SK-N-SH (cell line): Measurements from ENCODE around the gene FAM53A. TPM values are rescaled to one million over a fixed set of nuclear protein-coding genes. Genes with fewer than 3 reads are reported as not detected.

ENCODE experiments used
- CTCF ChIA-PET: fragments of 300-600, 350-600 bp; formaldehyde crosslinking; extraction: SDS; loops from one replicate; lab custom pipeline; 2021; lab: Yijun Ruan, JAX
- POLR2A ChIA-PET: fragments of 350-600 bp; sonication (Branson Sonifier 250); formaldehyde crosslinking; extraction: SDS; loops from one replicate; lab custom pipeline; 2020; ENCODE audit warnings: antibody characterized with exemption, inconsistent platforms; lab: Yijun Ruan, JAX
- DNase-seq: peaks from one replicate; pipeline ENCODE4 v3.0.0; 2012
- H2AFZ ChIP-seq: fragments of 200-600 bp; sonication (generic); 2 replicates; pipeline ENCODE4 v1.8.1; 2016; ENCODE audit warnings: antibody characterized with exemption, mild to moderate bottlenecking, low read depth
- H3F3A ChIP-seq: fragments of 200-600 bp; sonication (generic); replicated peaks from 2 replicates; pipeline ENCODE3; 2016; ENCODE audit warnings: antibody characterized with exemption, mild to moderate bottlenecking; ENCODE audit not compliant: insufficient read depth
- H3K27ac ChIP-seq, 2 experiments: fragments of 200-500 bp in 1 of 2; fragments of 200-600 bp in 1 of 2; sonication (Bioruptor generic) in 1 of 2; sonication (generic), shearing (Covaris generic) in 1 of 2; 2 replicates each; pipeline versions ENCODE4 v1.5.1 to v1.6.1; 2014 to 2016; ENCODE audit warnings: low read depth in 2 of 2, inconsistent platforms in 1 of 2, low read length in 1 of 2, mild to moderate bottlenecking in 1 of 2, mixed read lengths in 1 of 2
- H3K27me3 ChIP-seq: fragments of 200-600 bp; sonication (generic), shearing (Covaris generic); 2 replicates; pipeline ENCODE4 v1.6.1; 2016; ENCODE audit warnings: mixed run types; ENCODE audit not compliant: insufficient read depth
- H3K36me3 ChIP-seq, 2 experiments: fragments of 200-500 bp in 1 of 2; fragments of 200-600 bp in 1 of 2; sonication (Bioruptor generic) in 1 of 2; sonication (generic) in 1 of 2; replicated peaks in 1 of 2; 2 replicates each; pipeline versions ENCODE3 to v1.5.1; 2014 to 2016; ENCODE audit warnings: low read length in 1 of 2, mild to moderate bottlenecking in 1 of 2; ENCODE audit not compliant: insufficient read depth in 2 of 2, control insufficient read depth in 1 of 2
- H3K4me1 ChIP-seq, 2 experiments: fragments of 200-500 bp in 1 of 2; fragments of 200-600 bp in 1 of 2; sonication (Bioruptor generic) in 1 of 2; sonication (generic), shearing (Covaris generic) in 1 of 2; 2 replicates each; pipeline versions ENCODE4 v1.5.1 to v1.6.1; 2014 to 2016; ENCODE audit warnings: low read depth in 1 of 2, low read length in 1 of 2, mixed run types in 1 of 2; ENCODE audit not compliant: insufficient read depth in 2 of 2, control insufficient read depth in 1 of 2
- H3K4me2 ChIP-seq: fragments of 200-600 bp; sonication (generic), shearing (Covaris generic); 2 replicates; pipeline ENCODE4 v1.6.1; 2017; ENCODE audit warnings: mixed run types
- H3K4me3 ChIP-seq, 2 experiments: fragments of 200-500 bp in 1 of 2; fragments of 200-600 bp in 1 of 2; sonication (Bioruptor generic) in 1 of 2; sonication (generic), shearing (Covaris generic) in 1 of 2; 2 replicates each; pipeline versions ENCODE4 v1.5.1 to v1.8.1; 2014 to 2016; ENCODE audit warnings: low read depth in 2 of 2, inconsistent platforms in 1 of 2, low read length in 1 of 2, mild to moderate bottlenecking in 1 of 2, mixed read lengths in 1 of 2, moderate library complexity in 1 of 2
- H3K79me2 ChIP-seq: fragments of 200-600 bp; sonication (generic); 2 replicates; pipeline ENCODE4 v1.8.1; 2017; ENCODE audit warnings: mild to moderate bottlenecking; ENCODE audit not compliant: insufficient read depth
- H3K9ac ChIP-seq: fragments of 200-600 bp; sonication (generic); 2 replicates; pipeline ENCODE4 v1.6.1; 2017; ENCODE audit warnings: mixed run types
- H3K9me2 ChIP-seq: fragments of 200-600 bp; sonication (generic); 2 replicates; pipeline ENCODE4 v1.6.1; 2017; ENCODE audit warnings: mixed run types
- H3K9me3 ChIP-seq: fragments of 200-600 bp; sonication (generic); 2 replicates; pipeline ENCODE4 v1.6.1; 2017; ENCODE audit warnings: mixed run types, mild to moderate bottlenecking, moderate library complexity
- H4K20me1 ChIP-seq: fragments of 200-600 bp; sonication (generic); 2 replicates; pipeline ENCODE4 v1.6.1; 2017; ENCODE audit warnings: mild to moderate bottlenecking, mixed run types; ENCODE audit not compliant: insufficient read depth
- CTCF ChIP-seq: fragments of 200-600 bp; sonication (generic); IDR thresholded peaks from 2 replicates; pipeline ENCODE4 v1.6.1; 2017; ENCODE audit warnings: antibody characterized with exemption, mild to moderate bottlenecking, moderate library complexity
- GABPA ChIP-seq: IDR thresholded peaks from 2 replicates; pipeline ENCODE4 v1.4.0; 2012; ENCODE audit warnings: low read depth, mild to moderate bottlenecking
- MEF2A ChIP-seq: IDR thresholded peaks from 2 replicates; pipeline ENCODE4 v1.4.0; 2012; ENCODE audit warnings: low read depth, borderline replicate concordance
- NFIC ChIP-seq: IDR thresholded peaks from 2 replicates; pipeline ENCODE4 v1.4.0; 2012; ENCODE audit warnings: borderline replicate concordance
- NRF1 ChIP-seq: IDR thresholded peaks from 2 replicates; pipeline ENCODE4 v1.6.1; 2012; ENCODE audit warnings: low read depth, mild to moderate bottlenecking, low read length
- PBX3 ChIP-seq: IDR thresholded peaks from 2 replicates; pipeline ENCODE4; 2012
- POLR2AphosphoS5 ChIP-seq: IDR thresholded peaks from 2 replicates; pipeline ENCODE4 v1.6.1; 2012; ENCODE audit warnings: low read depth, low read length
- RAD21 ChIP-seq: IDR thresholded peaks from 2 replicates; pipeline ENCODE4 v1.6.1; 2012; ENCODE audit warnings: mild to moderate bottlenecking, low read length
- RCOR1 ChIP-seq: fragments of 150-350 bp; IDR thresholded peaks from 2 replicates; pipeline ENCODE4 v1.6.1; 2017; ENCODE audit warnings: antibody characterized with exemption, low read length
- REST ChIP-seq: IDR thresholded peaks from 2 replicates; pipeline ENCODE4 v1.6.1; 2012; ENCODE audit warnings: mild to moderate bottlenecking, low read depth, low read length, moderate library complexity
- TAF1 ChIP-seq: IDR thresholded peaks from 2 replicates; pipeline ENCODE4 v1.6.1; 2012; ENCODE audit warnings: low read depth, mild to moderate bottlenecking, low read length, moderate library complexity, borderline replicate concordance
- USF1 ChIP-seq: IDR thresholded peaks from 2 replicates; pipeline ENCODE4 v1.4.0; 2012; ENCODE audit warnings: low read depth, borderline replicate concordance
- ZBTB33 ChIP-seq: IDR thresholded peaks from 2 replicates; pipeline ENCODE4 v1.4.0; 2012; ENCODE audit warnings: low read depth, borderline replicate concordance
- WGBS: methylation state at CpG from one replicate; pipeline ENCODE4 v1.1.6; 2017; ENCODE audit warnings: low lambda C conversion rate; 5-methylcytosine and 5-hydroxymethylcytosine counted together
- polyA plus RNA-seq, 3 experiments: library from polyadenylated mRNA; depleted of rRNA; stranded (reverse); fragments of >200 nt; gene quantifications; 2 replicates each; pipeline ENCODE4 v1.2.3, GENCODE V29; 2012

FAM53A gene
- polyA plus RNA-seq, 1 of the 3 experiments (the other 2 are of a cell fraction), result 7.6 TPM

- POLR2A ChIA-PET, result no interaction called here
- H3K36me3 ChIP-seq, result no peaks in the 10 kb centered on the region
- no peaks in the 10 kb centered on the region for H4K20me1 ChIP-seq
- no peak overlapping the region for H3K4me3 ChIP-seq
- H3K9me3 ChIP-seq, result no peaks in the 10 kb centered on the region
- H3K9ac ChIP-seq, result no peak overlapping the region
- no peak for DNase-seq
- no peak for TF ChIP-seq GABPA
- CTCF ChIA-PET, result interaction anchor here (1.1 kb wide), 1 partner anchor 8 kb away, joined by 8 read pairs; no protein-coding TSS in a partner anchor
- H3K9me2 ChIP-seq, result no peaks in the 10 kb centered on the region
- H3K27ac ChIP-seq, result no peak overlapping the region
- no peaks in the 10 kb centered on the region for H3K27me3 ChIP-seq
- no peak overlapping the region for H2AFZ ChIP-seq
- WGBS, result 80% methylated on average over 4 of the region's 12 CpGs
- H3F3A ChIP-seq, result no peaks in the 10 kb centered on the region
- no peaks in the 10 kb centered on the region for H3K79me2 ChIP-seq
- H3K4me1 ChIP-seq, result peaks cover 0 to 4% of the 10 kb centered on the region in 2 experiments; a peak in 1 of 4 replicates
- H3K4me2 ChIP-seq, result no peak overlapping the region
Observed at GRCh38 chr4:1637580-1638271, 46.4 kb downstream of the FAM53A start.

- no peak overlapping the region for H3K4me3 ChIP-seq
- no peaks in the 10 kb centered on the region for H3K27me3 ChIP-seq
- peaks cover 0 to 4% of the 10 kb centered on the region in 2 experiments; a peak in 1 of 4 replicates for H3K4me1 ChIP-seq
- H3K27ac ChIP-seq, result no peak overlapping the region
- H3K9me3 ChIP-seq, result no peaks in the 10 kb centered on the region
- TF ChIP-seq PBX3 (no peak), RCOR1 (no peak), MEF2A (no peak), USF1 (no peak), POLR2AphosphoS5 (no peak), NRF1 (no peak), REST (no peak), ZBTB33 (no peak), RAD21 (no peak), NFIC (no peak), TAF1 (no peak), CTCF (no peak)
- no peaks in the 10 kb centered on the region for H3K79me2 ChIP-seq
- ChIA-PET POLR2A (no interaction called here), CTCF (interaction anchor here (1.1 kb wide), 1 partner anchor 505 kb away, joined by 3 read pairs; no protein-coding TSS in a partner anchor)
- H3K9ac ChIP-seq, result no peak overlapping the region
- no peaks in the 10 kb centered on the region for H3K36me3 ChIP-seq
- no peak overlapping the region for H2AFZ ChIP-seq
- DNase-seq, result no peak
- no peak overlapping the region for H3K4me2 ChIP-seq
- no peaks in the 10 kb centered on the region for H3K9me2 ChIP-seq
- no peaks in the 10 kb centered on the region for H4K20me1 ChIP-seq
- WGBS, result 97% methylated on average over 15 of the region's 30 CpGs
- no peaks in the 10 kb centered on the region for H3F3A ChIP-seq
Observed at GRCh38 chr4:1636490-1637211, 47.5 kb downstream of the FAM53A start.
